ENCODE measurements around the gene KRT34.
A peak's percentile ranks its signal among the peaks of the same experiment; 100 is the strongest.
"Not testable (repeated sequence)": the region's sequence is repeated elsewhere in the genome, so short reads cannot be mapped to it uniquely, and the experiment has no call there.

The KRT34 gene

DNA sequence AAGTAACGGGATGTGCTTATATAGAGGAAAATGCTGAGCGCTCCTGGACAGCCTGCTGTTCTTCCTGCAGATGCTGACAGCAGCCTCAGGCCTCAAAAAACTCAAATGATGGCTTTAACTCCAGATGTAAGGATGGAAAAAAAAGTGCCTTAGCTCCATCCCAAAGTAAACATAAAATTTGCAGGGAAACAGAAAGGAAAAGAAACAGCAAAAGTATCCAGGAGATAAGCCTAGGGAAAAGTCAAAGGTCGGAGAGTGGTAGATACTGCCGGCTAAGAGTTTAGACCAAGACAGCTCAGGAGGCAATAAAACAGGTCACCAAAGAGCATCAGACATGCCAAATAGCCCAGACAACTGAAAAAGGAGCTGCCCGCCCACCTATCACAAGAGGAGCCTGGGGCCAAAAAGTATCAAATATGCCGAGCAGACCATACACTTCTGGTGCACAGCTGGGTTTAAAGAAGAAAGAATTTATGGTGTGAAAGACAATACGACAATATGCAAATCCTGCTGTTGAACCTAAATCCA is 8.4 kb upstream of the KRT34 start:
- no peak for DNase-seq (ENCODE audit: low read depth)
- H3K4me3 ChIP-seq (ENCODE audit: control insufficient read depth, low read depth, low read length): no peak overlapping the region
- TF ChIP-seq, protein P1, sequence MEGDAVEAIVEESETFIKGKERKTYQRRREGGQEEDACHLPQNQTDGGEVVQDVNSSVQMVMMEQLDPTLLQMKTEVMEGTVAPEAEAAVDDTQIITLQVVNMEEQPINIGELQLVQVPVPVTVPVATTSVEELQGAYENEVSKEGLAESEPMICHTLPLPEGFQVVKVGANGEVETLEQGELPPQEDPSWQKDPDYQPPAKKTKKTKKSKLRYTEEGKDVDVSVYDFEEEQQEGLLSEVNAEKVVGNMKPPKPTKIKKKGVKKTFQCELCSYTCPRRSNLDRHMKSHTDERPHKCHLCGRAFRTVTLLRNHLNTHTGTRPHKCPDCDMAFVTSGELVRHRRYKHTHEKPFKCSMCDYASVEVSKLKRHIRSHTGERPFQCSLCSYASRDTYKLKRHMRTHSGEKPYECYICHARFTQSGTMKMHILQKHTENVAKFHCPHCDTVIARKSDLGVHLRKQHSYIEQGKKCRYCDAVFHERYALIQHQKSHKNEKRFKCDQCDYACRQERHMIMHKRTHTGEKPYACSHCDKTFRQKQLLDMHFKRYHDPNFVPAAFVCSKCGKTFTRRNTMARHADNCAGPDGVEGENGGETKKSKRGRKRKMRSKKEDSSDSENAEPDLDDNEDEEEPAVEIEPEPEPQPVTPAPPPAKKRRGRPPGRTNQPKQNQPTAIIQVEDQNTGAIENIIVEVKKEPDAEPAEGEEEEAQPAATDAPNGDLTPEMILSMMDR (IDR thresholded peaks at IDR 0.05; ENCODE audit: control insufficient read depth, insufficient read depth, low read depth, low read length, missing control alignments): no peak

DNA sequence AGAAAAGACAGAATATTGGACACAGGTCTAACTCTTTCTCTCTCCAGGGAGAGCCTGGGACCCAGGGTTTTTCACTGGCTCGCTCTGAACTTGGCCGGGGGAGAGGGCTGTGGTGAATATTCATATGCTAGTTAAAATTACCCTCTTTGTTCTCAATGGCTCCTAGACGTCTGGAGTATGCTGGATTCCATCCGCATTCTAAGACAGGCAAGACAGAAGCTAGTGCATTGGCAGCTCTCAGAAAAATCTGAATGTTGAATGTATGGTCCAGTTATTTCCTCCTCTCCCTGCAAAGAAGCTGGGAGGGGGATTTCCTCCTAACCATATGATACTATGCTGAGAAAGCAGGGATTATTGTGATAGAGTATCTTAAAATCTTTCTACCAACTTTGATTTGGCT is 5.6 kb upstream of the KRT34 start:
- no peak for DNase-seq (ENCODE audit: low read depth)
- no peak overlapping the region for H3K4me3 ChIP-seq (ENCODE audit: control insufficient read depth, low read depth, low read length)

DNA sequence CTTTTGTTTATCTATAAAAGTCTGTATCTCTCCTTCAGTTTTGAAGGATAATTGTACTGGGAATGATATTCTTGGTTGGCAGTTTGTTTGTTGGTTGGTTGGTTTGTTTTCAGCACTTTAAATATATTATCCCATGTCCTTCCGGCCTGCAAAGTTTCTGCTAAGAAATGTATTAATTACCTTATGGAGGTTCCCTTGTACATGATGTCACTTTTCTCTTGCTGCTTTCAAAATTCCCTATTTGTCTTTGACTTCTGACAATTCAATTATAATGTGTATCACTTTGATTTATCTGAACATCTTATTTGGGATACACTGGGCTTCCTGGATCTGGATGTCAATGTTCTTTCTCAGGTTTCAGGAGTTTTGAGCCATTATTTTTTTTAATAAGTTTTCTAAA is 4.1 kb upstream of the KRT34 start:
- DNase-seq (ENCODE audit: low read depth): no peak
- TF ChIP-seq, protein P1 (IDR thresholded peaks at IDR 0.05; ENCODE audit: control insufficient read depth, insufficient read depth, low read depth, low read length, missing control alignments): no peak
- H3K4me3 ChIP-seq (ENCODE audit: control insufficient read depth, low read depth, low read length): no peak overlapping the region

More for the DNA sequence above, 5.6 kb upstream of the KRT34 start:
- TF ChIP-seq, protein P1 (IDR thresholded peaks at IDR 0.05; ENCODE audit: control insufficient read depth, insufficient read depth, low read depth, low read length, missing control alignments): no peak

DNA sequence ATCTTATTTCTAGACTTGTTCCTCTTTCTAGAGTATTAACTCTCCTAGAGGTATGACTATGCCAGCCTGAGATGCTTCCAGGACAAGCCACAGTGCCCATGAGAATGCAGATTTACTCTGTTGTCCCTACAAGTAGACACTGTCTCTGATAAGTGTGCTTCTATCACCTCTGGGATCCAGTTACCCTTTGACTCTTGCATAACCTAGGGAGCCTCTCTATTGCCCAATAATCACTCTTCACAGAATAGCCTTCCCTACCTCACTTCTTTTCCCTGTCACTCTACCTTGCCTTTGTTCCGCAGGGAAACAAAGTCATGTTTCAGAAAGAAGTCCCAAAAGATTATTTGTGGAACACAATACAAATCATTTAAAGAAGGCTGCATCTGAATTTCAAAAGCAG is 1.6 kb upstream of the KRT34 start:
- DNase-seq (ENCODE audit: low read depth): no peak
- H3K4me3 ChIP-seq (ENCODE audit: control insufficient read depth, low read depth, low read length): no peak overlapping the region
- TF ChIP-seq, protein P1 (IDR thresholded peaks at IDR 0.05; ENCODE audit: control insufficient read depth, insufficient read depth, low read depth, low read length, missing control alignments): no peak

DNA sequence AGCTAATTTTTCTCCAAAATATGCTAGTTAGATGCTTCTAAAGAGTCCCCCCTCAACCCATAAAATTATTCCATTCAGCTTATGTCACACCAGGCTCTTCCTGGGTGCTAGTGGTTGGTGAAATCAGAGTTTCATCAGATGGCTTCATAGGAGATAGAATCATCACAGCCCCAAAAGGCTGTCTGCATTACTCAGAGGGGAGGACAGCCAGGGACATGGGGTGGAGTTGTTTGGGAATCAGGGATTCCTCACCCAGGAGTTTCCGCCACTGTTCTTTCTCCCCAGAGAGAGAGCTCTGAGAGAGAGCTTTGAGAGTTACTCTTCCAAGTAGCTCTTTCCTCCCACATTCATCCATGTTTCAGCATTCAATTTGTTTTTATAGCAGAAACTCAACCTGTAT is 288 bp upstream of the KRT34 start:
- H3K4me3 ChIP-seq (ENCODE audit: control insufficient read depth, low read depth, low read length): no peak overlapping the region
- TF ChIP-seq, protein P1 (IDR thresholded peaks at IDR 0.05; ENCODE audit: control insufficient read depth, insufficient read depth, low read depth, low read length, missing control alignments): no peak
- DNase-seq (ENCODE audit: low read depth): peak; percentile 76

DNA sequence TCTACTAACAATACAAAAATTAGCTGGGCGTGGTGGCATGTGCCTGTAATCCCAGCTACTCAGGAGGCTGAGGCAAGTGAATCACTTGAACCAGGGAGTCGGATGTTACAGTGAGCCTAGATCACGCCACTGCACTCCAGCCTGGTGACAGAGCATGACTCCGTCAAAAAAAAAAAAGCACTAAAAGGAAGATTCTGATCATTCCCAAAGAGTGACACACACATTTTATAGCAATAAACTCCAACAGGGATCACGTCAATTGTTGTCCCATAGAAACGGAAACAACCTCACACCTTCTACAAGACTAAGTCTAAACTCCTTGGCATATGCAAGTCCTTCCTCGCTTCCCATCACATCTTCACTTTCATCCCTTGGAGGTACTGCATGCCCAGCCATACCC is 2.0 kb downstream of the KRT34 start:
- H3K4me3 ChIP-seq (ENCODE audit: control insufficient read depth, low read depth, low read length): not testable (repeated sequence)
- DNase-seq (ENCODE audit: low read depth): peak; percentile 85

DNA sequence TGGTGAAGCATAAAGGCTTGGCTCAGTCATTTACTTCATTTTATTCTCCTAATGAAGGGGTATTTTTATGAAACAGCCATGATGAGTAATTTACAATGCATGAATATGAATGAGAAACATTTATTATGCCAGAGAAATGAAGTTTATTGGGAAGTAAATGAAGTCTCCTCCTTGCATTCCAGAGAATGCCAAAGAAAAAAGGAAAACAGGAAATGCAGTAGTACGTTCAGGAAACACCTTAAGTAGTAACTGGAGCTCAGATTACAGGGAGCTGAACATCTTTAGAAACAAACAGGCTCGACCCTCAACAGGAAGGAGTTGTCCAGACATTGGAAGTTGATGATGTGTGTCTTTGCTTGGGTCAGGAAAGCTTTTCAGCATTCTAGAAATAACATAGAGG is 4.6 kb downstream of the KRT34 start:
- no peak for DNase-seq (ENCODE audit: low read depth)
- no peak overlapping the region for H3K4me3 ChIP-seq (ENCODE audit: control insufficient read depth, low read depth, low read length)
- TF ChIP-seq, protein P1 (IDR thresholded peaks at IDR 0.05; ENCODE audit: control insufficient read depth, insufficient read depth, low read depth, low read length, missing control alignments): no peak

All from AG09309 (cell line).